GM12801 (cell line): Measurements from ENCODE around the gene ANKRD60.

Experiments
- TF ChIP-seq, protein P1 (sequence below): IDR thresholded peaks from one replicate; pipeline ENCODE4 v1.5.1; 2011; ENCODE audit warnings: control low read depth; ENCODE audit not compliant: insufficient read length; ENCODE audit errors: extremely low read depth

Gene ANKRD60

DNA sequence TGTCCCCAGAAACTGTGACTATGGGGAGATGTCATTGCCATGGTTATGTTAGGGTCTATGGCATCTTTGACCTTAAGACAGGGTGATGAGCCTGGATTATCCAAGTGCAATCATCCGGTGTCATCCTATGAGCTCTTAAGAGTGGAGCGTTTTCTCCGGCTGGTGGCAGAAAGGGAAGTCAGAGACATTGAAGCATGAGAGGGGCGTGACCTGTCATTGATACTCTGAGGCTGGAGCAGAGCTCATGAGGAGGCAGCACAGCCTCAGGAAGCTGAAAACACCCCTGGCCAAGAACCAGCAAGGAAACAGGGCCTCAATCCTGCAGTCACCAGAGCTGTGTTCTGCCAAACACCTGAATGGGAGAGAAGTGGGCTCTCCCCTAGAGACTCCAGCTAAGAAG lies 59.6 kb downstream of the ANKRD60 start:
- TF ChIP-seq, protein P1, sequence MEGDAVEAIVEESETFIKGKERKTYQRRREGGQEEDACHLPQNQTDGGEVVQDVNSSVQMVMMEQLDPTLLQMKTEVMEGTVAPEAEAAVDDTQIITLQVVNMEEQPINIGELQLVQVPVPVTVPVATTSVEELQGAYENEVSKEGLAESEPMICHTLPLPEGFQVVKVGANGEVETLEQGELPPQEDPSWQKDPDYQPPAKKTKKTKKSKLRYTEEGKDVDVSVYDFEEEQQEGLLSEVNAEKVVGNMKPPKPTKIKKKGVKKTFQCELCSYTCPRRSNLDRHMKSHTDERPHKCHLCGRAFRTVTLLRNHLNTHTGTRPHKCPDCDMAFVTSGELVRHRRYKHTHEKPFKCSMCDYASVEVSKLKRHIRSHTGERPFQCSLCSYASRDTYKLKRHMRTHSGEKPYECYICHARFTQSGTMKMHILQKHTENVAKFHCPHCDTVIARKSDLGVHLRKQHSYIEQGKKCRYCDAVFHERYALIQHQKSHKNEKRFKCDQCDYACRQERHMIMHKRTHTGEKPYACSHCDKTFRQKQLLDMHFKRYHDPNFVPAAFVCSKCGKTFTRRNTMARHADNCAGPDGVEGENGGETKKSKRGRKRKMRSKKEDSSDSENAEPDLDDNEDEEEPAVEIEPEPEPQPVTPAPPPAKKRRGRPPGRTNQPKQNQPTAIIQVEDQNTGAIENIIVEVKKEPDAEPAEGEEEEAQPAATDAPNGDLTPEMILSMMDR = no peak

DNA sequence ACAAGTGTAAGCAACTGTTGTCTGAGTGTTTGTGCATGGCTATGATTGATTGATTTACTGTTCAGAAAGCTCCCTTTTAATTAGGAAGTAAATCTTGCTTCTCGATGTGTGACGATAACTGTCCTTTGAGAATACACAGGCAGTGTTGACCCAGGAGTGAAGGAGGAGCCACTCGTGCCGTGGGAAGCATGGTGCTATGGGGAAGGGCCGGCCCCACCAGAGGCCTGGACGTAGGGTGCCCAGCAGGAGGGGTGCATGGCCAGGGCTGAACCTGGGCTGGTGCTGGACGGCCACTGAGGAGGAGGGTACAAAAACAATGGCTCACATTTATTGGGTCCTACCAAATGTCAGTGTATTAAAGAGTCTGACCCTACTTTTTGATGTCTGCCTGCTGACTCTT lies 60.7 kb downstream of the ANKRD60 start:
- TF ChIP-seq, protein P1 = no peak
